Thyroid gland (tissue), 4 donors: ENCODE data around the gene NUBP2.

Experiments used
- POLR2A ChIP-seq, 2 donors: fragments of 450-650 bp; IDR thresholded peaks; one replicate each; pipeline ENCODE4 v1.6.1; 2017; ENCODE audit warnings: antibody characterized with exemption in 2 of 2, mild to moderate bottlenecking in 2 of 2, moderate library complexity in 1 of 2
- TF ChIP-seq, protein P1 (sequence below), 6 experiments: fragments of 200-600 bp in 3 of 6; fragments of 450-650 bp in 3 of 6; sonication (generic) in 3 of 6; IDR thresholded peaks; one replicate each; pipeline ENCODE4 v1.5.1; 2016 to 2019; ENCODE audit warnings: antibody characterized with exemption in 6 of 6, mild to moderate bottlenecking in 2 of 6, inconsistent platforms in 1 of 6, moderate library complexity in 1 of 6

GRCh38 chr16:1828645-1829410 lies 46.1 kb downstream of the NUBP2 start:
- TF ChIP-seq, protein P1, sequence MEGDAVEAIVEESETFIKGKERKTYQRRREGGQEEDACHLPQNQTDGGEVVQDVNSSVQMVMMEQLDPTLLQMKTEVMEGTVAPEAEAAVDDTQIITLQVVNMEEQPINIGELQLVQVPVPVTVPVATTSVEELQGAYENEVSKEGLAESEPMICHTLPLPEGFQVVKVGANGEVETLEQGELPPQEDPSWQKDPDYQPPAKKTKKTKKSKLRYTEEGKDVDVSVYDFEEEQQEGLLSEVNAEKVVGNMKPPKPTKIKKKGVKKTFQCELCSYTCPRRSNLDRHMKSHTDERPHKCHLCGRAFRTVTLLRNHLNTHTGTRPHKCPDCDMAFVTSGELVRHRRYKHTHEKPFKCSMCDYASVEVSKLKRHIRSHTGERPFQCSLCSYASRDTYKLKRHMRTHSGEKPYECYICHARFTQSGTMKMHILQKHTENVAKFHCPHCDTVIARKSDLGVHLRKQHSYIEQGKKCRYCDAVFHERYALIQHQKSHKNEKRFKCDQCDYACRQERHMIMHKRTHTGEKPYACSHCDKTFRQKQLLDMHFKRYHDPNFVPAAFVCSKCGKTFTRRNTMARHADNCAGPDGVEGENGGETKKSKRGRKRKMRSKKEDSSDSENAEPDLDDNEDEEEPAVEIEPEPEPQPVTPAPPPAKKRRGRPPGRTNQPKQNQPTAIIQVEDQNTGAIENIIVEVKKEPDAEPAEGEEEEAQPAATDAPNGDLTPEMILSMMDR (IDR thresholded peaks at IDR 0.05): no peak
- TF ChIP-seq POLR2A (IDR thresholded peaks at IDR 0.05): no peak
